A204.1 (cell line): ENCODE data around the gene KCNIP1.

Experiments used
- FAIRE-seq: peaks from 2 replicates; lab custom pipeline; 2012; peaks lifted over from hg19 to GRCh38; lab: Jason Lieb, UNC

Gene KCNIP1

GRCh38 chr5:170597872-170598271, 94.1 kb downstream of the KCNIP1 start:
- peak; percentile 93 for FAIRE-seq

DNA sequence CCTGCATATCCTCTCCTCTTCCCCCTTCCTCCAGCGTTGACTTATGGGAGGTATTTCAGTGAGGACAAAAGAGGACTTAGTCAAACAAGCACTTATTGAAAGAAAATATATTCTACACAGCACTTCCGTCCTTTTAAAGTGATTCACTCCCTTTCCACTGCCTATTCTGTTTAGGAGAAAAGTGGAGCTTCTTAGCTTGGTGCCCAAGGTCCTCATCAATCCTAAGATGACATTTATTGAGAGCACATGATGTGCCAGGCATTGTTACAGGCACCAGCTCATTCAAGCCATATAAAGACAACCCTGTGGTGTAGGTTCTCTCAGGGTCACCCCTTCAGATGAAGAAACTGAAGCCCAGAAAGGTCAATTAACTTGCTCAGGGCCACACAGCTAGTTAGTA, 95.9 kb downstream of the KCNIP1 start:
- no peak for FAIRE-seq

GRCh38 chr5:170601619-170602018, 97.8 kb downstream of the KCNIP1 start:
- no peak for FAIRE-seq

DNA sequence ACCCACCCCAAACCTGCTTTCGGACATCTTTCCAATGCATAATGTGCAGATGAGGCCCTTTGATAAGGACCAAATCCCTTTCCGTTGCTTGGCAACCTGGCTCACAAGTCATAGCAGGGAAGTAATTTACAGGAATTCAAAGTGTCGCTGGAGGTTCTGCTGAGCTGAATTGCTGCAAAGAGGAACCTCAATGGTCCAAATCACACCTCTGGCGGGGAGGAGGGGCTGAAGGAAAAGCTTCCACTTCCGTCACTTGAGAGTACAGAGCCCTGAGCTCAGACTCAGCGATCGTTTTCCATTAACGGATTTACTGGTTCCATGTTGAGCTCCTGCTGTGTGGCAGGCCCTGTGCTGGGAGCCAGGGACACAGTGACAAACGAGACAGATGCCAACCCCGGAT, 99.3 kb downstream of the KCNIP1 start:
- no peak for FAIRE-seq

GRCh38 chr5:170603578-170604565, 100.1 kb downstream of the KCNIP1 start:
- FAIRE-seq, result peak; percentile 94

DNA sequence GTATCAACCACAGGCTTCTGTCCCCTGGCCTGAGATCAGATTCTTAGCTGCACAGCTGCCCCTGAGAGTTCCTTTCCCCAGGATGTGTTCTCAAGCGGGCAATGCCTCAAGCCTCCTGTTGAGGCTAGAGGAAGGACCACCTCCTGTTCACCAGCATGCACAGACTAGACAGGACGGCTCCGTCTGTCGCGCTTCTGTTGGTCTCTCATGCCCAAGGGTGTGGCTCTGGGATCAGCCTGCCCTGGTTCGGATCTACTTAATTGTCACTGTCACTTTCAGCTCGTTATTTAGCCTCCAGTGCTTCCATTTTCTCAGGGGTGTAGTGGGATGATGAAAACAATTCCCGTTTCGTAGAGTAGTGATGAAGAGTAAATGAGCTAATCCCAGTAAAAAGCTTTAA, 103.1 kb downstream of the KCNIP1 start:
- FAIRE-seq, result no peak

GRCh38 chr5:170611449-170612090, 107.8 kb downstream of the KCNIP1 start:
- FAIRE-seq, result no peak

- FAIRE-seq, result no peak
Measured at GRCh38 chr5:170612256-170612678, 108.4 kb downstream of the KCNIP1 start.

GRCh38 chr5:170614065-170614490, 110.3 kb downstream of the KCNIP1 start:
- FAIRE-seq, result no peak

DNA sequence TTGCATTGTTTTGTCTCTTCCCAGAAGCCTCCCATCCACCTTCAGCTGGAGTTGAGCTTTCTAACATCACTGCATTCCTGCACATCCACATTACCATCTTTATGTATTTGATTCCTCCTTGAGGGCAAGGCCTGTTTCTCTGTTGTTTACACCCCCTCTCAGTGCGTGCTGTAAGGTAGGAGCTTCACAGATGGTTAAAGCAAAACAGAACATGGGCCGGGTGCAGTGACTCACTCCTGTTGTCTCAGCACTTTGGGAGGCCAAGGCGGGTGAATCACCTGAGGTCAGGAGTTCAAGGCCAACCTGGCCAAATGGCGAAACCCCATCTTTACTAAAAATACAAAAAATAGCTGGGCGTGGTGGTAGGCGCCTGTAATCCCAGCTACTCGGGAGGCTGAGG, 110.9 kb downstream of the KCNIP1 start:
- FAIRE-seq, result no peak

DNA sequence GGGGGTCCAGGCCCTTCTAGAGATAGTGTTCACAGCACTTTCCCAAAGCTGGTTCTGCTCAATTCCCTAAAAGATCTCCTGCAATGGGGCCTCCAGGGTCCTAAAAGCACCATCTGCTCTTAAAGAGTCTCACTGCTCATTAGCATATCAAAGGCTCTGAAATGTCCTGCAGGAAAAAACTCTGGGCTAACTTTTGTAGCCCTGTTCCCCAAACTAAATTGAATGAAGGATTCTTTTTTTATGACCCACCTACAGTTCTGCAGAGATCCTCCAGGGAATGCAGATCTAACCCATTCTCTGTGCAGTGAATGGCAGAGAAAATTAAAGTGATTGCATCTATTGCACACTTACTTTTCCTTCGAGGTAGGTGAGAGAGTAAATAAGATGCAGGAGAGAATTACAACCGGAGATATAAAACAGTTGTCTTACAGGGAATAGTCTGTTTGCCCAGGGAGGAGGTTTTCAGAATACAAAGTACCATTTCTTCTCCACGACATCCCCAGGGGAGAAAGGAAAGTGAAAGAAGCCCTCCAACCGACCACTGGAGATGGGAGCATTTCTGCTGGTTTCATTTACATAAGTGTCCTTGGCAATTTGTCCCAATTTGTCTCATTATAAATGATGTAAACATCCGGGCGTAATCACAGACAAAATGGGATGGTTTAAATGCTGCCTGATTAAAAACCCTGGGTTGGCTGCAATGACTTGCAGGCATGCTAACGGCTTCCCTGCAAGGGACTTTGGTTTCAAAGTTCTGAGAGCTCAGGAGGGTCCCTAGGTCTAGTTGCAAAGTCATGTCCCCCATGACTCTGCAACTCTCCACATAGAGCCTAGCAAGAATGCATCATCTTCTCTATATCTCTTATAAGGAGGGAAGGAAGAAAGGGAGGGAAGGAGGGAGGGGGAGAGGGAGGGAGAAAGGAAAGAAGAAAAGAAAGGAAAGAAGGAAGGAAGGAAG, 114.0 kb downstream of the KCNIP1 start:
- FAIRE-seq, result peak; percentile 98

GRCh38 chr5:170619869-170620268, 116.0 kb downstream of the KCNIP1 start:
- no peak for FAIRE-seq

DNA sequence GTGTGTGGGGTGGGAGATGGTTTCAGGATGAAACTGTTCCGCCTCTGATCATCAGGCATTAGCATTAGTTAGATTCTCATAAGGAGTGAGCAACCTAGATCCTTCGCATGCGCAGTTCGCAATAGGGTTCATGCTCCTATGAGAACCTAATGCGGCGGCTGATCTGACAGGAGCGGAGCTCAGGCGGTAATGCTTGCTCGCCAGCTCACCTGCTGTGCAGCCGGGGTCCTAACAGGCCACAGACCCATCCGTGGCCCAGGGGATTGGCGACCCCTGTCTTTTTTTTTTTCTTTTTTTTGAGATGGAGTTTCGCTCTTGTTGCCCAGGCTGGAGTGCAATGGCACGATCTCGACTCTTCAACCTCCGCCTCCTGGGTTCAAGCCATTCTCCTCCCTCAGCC, 119.1 kb downstream of the KCNIP1 start:
- no peak for FAIRE-seq

DNA sequence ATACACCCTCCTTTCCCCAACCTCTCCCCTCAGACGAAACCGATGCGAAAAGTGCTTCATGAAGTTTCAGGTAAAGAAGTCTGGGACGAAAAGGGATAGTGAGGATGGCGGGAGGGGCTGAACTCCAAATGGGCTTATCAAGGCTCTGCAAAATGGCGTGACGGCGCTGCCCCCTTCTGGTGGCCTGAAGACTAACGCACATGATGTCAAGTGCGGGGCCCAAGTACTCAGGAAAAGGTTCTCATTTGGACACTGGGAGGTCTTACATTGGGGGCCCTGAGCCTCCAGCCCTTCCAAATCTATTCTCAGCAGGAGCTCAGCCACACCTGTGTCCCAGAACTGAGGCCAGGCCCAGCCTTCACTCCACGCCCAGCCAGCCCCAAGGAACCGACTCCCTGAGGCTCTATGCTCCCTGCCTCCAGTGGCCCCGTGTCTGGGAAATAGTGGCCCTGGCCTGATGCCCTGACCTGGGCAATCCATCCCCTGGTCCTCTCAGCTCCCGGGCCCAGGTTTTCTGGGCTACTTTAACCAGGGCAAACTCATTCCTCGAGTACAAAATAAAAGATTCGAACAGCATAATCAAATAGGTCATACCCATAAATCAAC, 119.9 kb downstream of the KCNIP1 start:
- no peak for FAIRE-seq

DNA sequence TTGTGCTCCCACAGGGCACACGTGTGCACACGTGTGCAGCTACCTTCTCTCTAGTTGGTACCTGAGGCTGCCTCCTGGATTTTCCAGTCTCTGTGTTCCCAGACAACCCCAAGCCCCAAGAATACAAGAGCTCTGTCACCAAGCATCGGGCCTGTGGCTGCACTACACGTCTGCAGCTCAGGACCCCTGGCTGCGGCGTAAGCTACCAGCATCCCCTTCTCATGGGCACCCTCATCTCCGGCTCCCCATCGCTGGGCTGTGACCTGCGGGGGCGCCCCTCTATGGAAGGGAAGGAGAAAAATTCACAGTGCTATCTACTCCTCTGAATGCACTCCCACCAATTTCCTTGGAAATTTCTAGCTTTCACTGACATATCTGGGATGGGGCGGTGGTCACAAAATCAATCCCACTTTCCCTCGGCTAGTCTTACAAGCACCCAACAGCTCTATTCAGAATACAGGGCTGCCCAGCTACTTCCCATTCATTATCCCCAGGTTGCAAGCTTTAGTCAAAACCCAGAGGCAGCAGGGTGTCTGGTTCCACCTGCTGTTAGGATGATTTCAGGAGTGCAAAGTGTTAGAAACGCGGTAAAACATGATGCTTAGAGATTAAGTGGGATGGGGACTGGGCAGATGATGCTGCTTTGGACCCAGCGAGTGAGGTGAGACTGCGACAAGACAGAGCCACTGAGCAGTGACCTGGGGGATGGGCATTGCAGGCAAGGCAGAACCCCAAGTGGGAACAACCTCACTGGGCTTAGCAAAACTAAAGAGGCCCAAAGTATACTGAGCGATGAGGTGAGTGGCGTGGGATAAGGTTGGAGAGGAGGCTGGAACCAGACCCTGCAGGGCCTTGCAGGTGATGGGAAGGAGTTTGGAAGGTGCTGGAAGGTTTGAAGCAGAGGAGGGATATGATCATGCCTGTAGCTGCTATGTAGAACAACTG, 121.7 kb downstream of the KCNIP1 start:
- FAIRE-seq, result no peak

- no peak for FAIRE-seq
Measured at GRCh38 chr5:170626507-170627150, 122.8 kb downstream of the KCNIP1 start.

DNA sequence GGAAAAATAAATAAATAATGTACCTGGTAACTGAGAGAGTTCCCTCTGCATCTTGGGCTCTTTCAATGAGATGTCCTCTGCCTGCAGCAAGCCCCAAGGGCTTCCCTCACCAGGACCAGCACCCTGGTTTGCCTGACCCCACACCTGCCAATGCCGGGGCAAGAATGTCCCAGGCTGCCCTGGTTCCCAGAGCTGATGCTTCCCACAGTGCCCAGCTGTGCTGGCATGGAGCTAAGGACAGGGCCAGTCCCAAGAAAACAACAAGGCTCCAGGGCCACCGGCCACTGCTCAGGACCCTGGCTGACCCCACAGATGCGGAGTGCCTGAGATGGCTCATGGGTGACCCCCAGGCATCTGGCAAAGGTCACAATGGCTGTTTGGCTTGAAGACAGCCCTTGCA, 123.5 kb downstream of the KCNIP1 start:
- no peak for FAIRE-seq

GRCh38 chr5:170628028-170628427, 124.2 kb downstream of the KCNIP1 start:
- no peak for FAIRE-seq

- FAIRE-seq, result no peak
Measured at GRCh38 chr5:170628691-170629565, 125.1 kb downstream of the KCNIP1 start.
